HepG2 (cell line): ENCODE measurements around the gene RAB18. TPM values are rescaled to one million over a fixed set of nuclear protein-coding genes. Genes with fewer than 3 reads are reported as not detected.

Experiments
- ATAC-seq: fragments of 200-7000 bp; cut with Tn5 transposase; 3 replicates; pipeline ENCODE4 v1.9.1; 2020; ENCODE audit warnings: mild to moderate bottlenecking, moderate library complexity
- BruUV-seq: library from RNA; stranded (reverse); fragments of 400-500 nt; replicated peaks from 2 replicates; lab custom pipeline; 2021; lab: Mats Ljungman, UMichigan
- CTCF ChIA-PET: fragments of 300-600 bp; formaldehyde crosslinking; extraction: SDS; loops from one replicate; lab custom pipeline; 2021; ENCODE audit warnings: low total read pairs, inconsistent platforms, low intra/inter-chr PET ratio; lab: Yijun Ruan, JAX
- POLR2A ChIA-PET: fragments of 350-600 bp; sonication (Branson Sonifier 250); formaldehyde crosslinking; loops from one replicate; lab custom pipeline; 2020; ENCODE audit warnings: antibody characterized with exemption, inconsistent platforms; lab: Yijun Ruan, JAX
- DNase-seq: peaks from one replicate; pipeline ENCODE4 v3.0.0-alpha.2; 2015; ENCODE audit warnings: low spot score
- FAIRE-seq: peaks from 3 replicates; lab custom pipeline; 2011; peaks lifted over from hg19 to GRCh38; lab: Jason Lieb, UNC
- H2AFZ ChIP-seq: one replicate; pipeline ENCODE4 v1.6.1; 2011; ENCODE audit warnings: low read length, inconsistent platforms
- H3K27ac ChIP-seq: fragments of 300-600 bp; 3 replicates; pipeline ENCODE4 v1.8.0; 2011; ENCODE audit warnings: mixed run types, mild to moderate bottlenecking, mixed read lengths, low read length, inconsistent platforms; ENCODE audit not compliant: insufficient read depth; ENCODE audit errors: extremely low read length
- H3K27me3 ChIP-seq, 2 experiments: fragments of 200-600 bp in 1 of 2; 2 replicates in 1 of 2; 3 replicates in 1 of 2; pipeline versions ENCODE4 v1.6.0 to v1.8.0; 2011; ENCODE audit warnings: low read length in 2 of 2, mild to moderate bottlenecking in 2 of 2, moderate library complexity in 2 of 2, inconsistent platforms in 1 of 2; ENCODE audit not compliant: insufficient read depth in 2 of 2, control insufficient read depth in 1 of 2
- H3K36me3 ChIP-seq, 2 experiments: fragments of 200-600 bp in 1 of 2; replicated peaks in 1 of 2; 2 replicates in 1 of 2; 3 replicates in 1 of 2; pipeline versions ENCODE4 v1.5.1 to v1.8.0; 2011; ENCODE audit warnings: low read length in 2 of 2, inconsistent platforms in 1 of 2; ENCODE audit not compliant: insufficient read depth in 2 of 2, control insufficient read depth in 1 of 2
- H3K4me1 ChIP-seq: 2 replicates; pipeline ENCODE4 v1.5.1; 2012; ENCODE audit warnings: low read length, inconsistent platforms; ENCODE audit not compliant: insufficient read depth
- H3K4me2 ChIP-seq: 2 replicates; pipeline ENCODE4 v1.6.0; 2011; ENCODE audit warnings: low read depth, low read length, inconsistent platforms
- H3K4me3 ChIP-seq, 3 experiments: fragments of 200-600 bp in 1 of 3; sonication (generic), shearing (Covaris generic) in 1 of 3; replicated peaks in 1 of 3; 2 replicates each; pipeline ENCODE4 v1.5.1; 2011 to 2016; ENCODE audit warnings: low read length in 3 of 3, inconsistent platforms in 2 of 3, low read depth in 2 of 3, mild to moderate bottlenecking in 2 of 3, control low read depth in 1 of 3, mixed read lengths in 1 of 3; ENCODE audit not compliant: insufficient read depth in 1 of 3
- H3K79me2 ChIP-seq: one replicate; pipeline ENCODE4 v1.6.1; 2011; ENCODE audit warnings: low read length, inconsistent platforms; ENCODE audit not compliant: insufficient read depth
- H3K9ac ChIP-seq: 2 replicates; pipeline ENCODE4 v1.6.0; 2011; ENCODE audit warnings: mild to moderate bottlenecking, low read depth, low read length, inconsistent platforms; ENCODE audit not compliant: insufficient read depth
- H3K9me3 ChIP-seq: 2 replicates; pipeline ENCODE4 v1.5.1; 2012; ENCODE audit warnings: mild to moderate bottlenecking, low read length
- H4K20me1 ChIP-seq: 2 replicates; pipeline ENCODE4 v1.6.0; 2011; ENCODE audit warnings: inconsistent platforms, mild to moderate bottlenecking, low read length, moderate library complexity; ENCODE audit not compliant: insufficient read depth
- CENPBD1 ChIP-seq: sonication (generic); formaldehyde crosslinking; IDR thresholded peaks from 2 replicates; pipeline ENCODE4 v1.8.0; 2022; ENCODE audit warnings: missing genetic modification reagents, low read depth, mild to moderate bottlenecking, borderline replicate concordance
- KLF16 ChIP-seq, 2 experiments: sonication (generic) in 1 of 2; formaldehyde crosslinking in 1 of 2; IDR thresholded peaks; 2 replicates each; pipeline versions ENCODE4 v1.6.1 to v1.8.0; 2016 to 2023; ENCODE audit warnings: missing genetic modification reagents in 2 of 2, missing compliant biosample characterization in 1 of 2
- PHF21A ChIP-seq: sonication (generic); formaldehyde crosslinking; IDR thresholded peaks from 2 replicates; pipeline ENCODE4 v1.5.0; 2020; ENCODE audit warnings: mild to moderate bottlenecking, missing genetic modification reagents
- RFX3 ChIP-seq: IDR thresholded peaks from 2 replicates; pipeline ENCODE4 v1.6.1; 2016; ENCODE audit warnings: missing biosample characterization, missing genetic modification reagents
- ZNF143 ChIP-seq: sonication (generic); formaldehyde crosslinking; IDR thresholded peaks from 2 replicates; pipeline ENCODE4 v1.4.0; 2020; ENCODE audit warnings: missing genetic modification reagents
- WGBS: methylation state at CpG from one replicate; pipeline ENCODE4 v1.1.6; 2017; ENCODE audit warnings: low lambda C conversion rate; 5-methylcytosine and 5-hydroxymethylcytosine counted together
- in situ Hi-C: cut with HindIII; loops from 2 replicates; pipeline ENCODE4 v1.10.0; 2017; ENCODE audit warnings: low pct_unique_long_range_greater_than_20kb; ENCODE audit not compliant: extremely low pct_ligation_motif_present
- intact Hi-C: fragments of 100-400 bp; cut with micrococcal nuclease; formaldehyde crosslinking; loops from one replicate; pipeline ENCODE4 v1.10.0; 2022; ENCODE audit not compliant: unreplicated experiment
- polyA plus RNA-seq, 8 experiments: library from polyadenylated mRNA; depleted of rRNA in 3 of 8; stranded (reverse) in 7 of 8; unstranded in 1 of 8; fragments of >200 nt; fragmentation: Illumina TruSeq in 4 of 8; extraction: Trizol in 4 of 8; gene quantifications; 2 replicates each; pipeline versions ENCODE4 v1.2.1 to v1.2.3, GENCODE V29; 2011 to 2016; ENCODE audit warnings: low read depth in 4 of 8, missing spikeins in 1 of 8, mixed read lengths in 1 of 8; ENCODE audit not compliant: insufficient read depth in 1 of 8
- total RNA-seq, 5 experiments: library from RNA; depleted of rRNA; stranded (reverse); fragments of >200 nt; fragmentation: Illumina TruSeq; extraction: Trizol; gene quantifications; 2 replicates each; pipeline ENCODE4 v1.2.3, GENCODE V29; 2016; ENCODE audit warnings: low read depth in 1 of 5
- TF ChIP-seq, protein P1 (sequence below): IDR thresholded peaks from 2 replicates; pipeline ENCODE4 v1.6.1; 2016; ENCODE audit warnings: low read depth, missing genetic modification reagents, missing compliant biosample characterization

The RAB18 gene
- total and polyA plus RNA-seq, 2 of the 13 experiments (the other 11 are each of a cell fraction or from before 2014, with no cell fraction given) = 22.3 to 69.1 TPM

- Histone ChIP-seq H3K4me3 (no peak overlapping the region), H3K9ac (no peak overlapping the region), H3K36me3 (no peaks in the 10 kb centered on the region), H3K79me2 (peaks cover 21% of the 10 kb centered on the region), H3K4me2 (no peak overlapping the region), H3K4me1 (peaks cover 19% of the 10 kb centered on the region), H3K9me3 (no peaks in the 10 kb centered on the region), H2AFZ (no peak overlapping the region), H4K20me1 (no peaks in the 10 kb centered on the region), H3K27ac (no peak overlapping the region), H3K27me3 (no peaks in the 10 kb centered on the region)
- no peak for FAIRE-seq
- ATAC-seq = no peak
- intact Hi-C loops (no loop called here), in situ Hi-C loops (no loop called here)
- WGBS = 95% methylated on average over 3 of the region's 3 CpGs
- TF ChIP-seq RFX3 (CRISPR knock-in tag) = no peak
- no peak for TF ChIP-seq PHF21A
- no peak for TF ChIP-seq CENPBD1 (CRISPR knock-in tag)
- TF ChIP-seq ZNF143 = no peak
- TF ChIP-seq, protein P1, sequence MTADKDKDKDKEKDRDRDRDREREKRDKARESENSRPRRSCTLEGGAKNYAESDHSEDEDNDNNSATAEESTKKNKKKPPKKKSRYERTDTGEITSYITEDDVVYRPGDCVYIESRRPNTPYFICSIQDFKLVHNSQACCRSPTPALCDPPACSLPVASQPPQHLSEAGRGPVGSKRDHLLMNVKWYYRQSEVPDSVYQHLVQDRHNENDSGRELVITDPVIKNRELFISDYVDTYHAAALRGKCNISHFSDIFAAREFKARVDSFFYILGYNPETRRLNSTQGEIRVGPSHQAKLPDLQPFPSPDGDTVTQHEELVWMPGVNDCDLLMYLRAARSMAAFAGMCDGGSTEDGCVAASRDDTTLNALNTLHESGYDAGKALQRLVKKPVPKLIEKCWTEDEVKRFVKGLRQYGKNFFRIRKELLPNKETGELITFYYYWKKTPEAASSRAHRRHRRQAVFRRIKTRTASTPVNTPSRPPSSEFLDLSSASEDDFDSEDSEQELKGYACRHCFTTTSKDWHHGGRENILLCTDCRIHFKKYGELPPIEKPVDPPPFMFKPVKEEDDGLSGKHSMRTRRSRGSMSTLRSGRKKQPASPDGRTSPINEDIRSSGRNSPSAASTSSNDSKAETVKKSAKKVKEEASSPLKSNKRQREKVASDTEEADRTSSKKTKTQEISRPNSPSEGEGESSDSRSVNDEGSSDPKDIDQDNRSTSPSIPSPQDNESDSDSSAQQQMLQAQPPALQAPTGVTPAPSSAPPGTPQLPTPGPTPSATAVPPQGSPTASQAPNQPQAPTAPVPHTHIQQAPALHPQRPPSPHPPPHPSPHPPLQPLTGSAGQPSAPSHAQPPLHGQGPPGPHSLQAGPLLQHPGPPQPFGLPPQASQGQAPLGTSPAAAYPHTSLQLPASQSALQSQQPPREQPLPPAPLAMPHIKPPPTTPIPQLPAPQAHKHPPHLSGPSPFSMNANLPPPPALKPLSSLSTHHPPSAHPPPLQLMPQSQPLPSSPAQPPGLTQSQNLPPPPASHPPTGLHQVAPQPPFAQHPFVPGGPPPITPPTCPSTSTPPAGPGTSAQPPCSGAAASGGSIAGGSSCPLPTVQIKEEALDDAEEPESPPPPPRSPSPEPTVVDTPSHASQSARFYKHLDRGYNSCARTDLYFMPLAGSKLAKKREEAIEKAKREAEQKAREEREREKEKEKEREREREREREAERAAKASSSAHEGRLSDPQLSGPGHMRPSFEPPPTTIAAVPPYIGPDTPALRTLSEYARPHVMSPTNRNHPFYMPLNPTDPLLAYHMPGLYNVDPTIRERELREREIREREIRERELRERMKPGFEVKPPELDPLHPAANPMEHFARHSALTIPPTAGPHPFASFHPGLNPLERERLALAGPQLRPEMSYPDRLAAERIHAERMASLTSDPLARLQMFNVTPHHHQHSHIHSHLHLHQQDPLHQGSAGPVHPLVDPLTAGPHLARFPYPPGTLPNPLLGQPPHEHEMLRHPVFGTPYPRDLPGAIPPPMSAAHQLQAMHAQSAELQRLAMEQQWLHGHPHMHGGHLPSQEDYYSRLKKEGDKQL (CRISPR knock-in tag) = no peak
- TF ChIP-seq KLF16 (CRISPR knock-in tag; IDR thresholded peaks at IDR 0.05) = no peak
- ChIA-PET CTCF (no interaction called here), POLR2A (no interaction called here)
- BruUV-seq = no TSS peak
- DNase-seq = no peak
These were observed 22.1 kb downstream of the RAB18 start for GRCh38 chr10:27526242-27526641.
